Measurements from ENCODE around the gene MON1B. TPM values are rescaled to one million over a fixed set of nuclear protein-coding genes. Genes with fewer than 3 reads are reported as not detected.
"Not testable (repeated sequence)": the region's sequence is repeated elsewhere in the genome, so short reads cannot be mapped to it uniquely, and the experiment has no call there.

MON1B gene
- total RNA-seq, 1 donor: 19.5 TPM

DNA sequence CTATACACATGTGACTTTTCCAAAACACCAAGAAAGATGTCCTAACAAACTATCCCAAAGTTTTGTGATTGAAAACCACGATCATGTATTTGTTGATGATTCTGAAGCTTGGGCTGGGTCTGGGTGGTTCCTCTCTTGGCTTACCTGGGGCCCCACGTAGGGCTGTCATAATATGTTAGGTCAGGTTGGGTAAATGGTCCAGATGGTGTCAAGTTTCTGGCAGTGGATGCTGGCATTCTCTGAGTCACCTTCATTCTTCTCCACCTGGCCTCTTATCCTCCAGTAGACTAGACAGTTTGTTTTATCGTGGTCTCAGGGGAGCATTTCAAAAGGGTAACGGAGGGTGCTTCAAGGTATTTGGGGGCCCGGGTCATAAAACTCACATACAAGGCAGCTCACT lies 47.6 kb downstream of the MON1B start:
- Histone ChIP-seq H2AFZ (ENCODE audit: low read length) (no peak overlapping the region), H4K20me1 (ENCODE audit: insufficient read depth, low read length) (no peaks in the 10 kb centered on the region), H3K9me3 (ENCODE audit: low read depth, low read length) (no peaks in the 10 kb centered on the region), H3K4me1 (ENCODE audit: insufficient read depth, low read length) (no peaks in the 10 kb centered on the region), H3K27ac (ENCODE audit: low read depth, low read length) (no peak overlapping the region), H3K4me2 (ENCODE audit: insufficient read depth, low read length) (no peak overlapping the region), H3K27me3 (ENCODE audit: insufficient read depth, low read length) (no peaks in the 10 kb centered on the region), H3K4me3 (ENCODE audit: insufficient read depth, low read length) (no peak overlapping the region), H3K36me3 (ENCODE audit: insufficient read depth, low read length) (no peaks in the 10 kb centered on the region), H3K79me2 (ENCODE audit: insufficient read depth, low read length) (no peaks in the 10 kb centered on the region)
- DNase-seq (ENCODE audit: insufficient read length, low spot score, missing footprints): no peak
- TF ChIP-seq, protein P1, sequence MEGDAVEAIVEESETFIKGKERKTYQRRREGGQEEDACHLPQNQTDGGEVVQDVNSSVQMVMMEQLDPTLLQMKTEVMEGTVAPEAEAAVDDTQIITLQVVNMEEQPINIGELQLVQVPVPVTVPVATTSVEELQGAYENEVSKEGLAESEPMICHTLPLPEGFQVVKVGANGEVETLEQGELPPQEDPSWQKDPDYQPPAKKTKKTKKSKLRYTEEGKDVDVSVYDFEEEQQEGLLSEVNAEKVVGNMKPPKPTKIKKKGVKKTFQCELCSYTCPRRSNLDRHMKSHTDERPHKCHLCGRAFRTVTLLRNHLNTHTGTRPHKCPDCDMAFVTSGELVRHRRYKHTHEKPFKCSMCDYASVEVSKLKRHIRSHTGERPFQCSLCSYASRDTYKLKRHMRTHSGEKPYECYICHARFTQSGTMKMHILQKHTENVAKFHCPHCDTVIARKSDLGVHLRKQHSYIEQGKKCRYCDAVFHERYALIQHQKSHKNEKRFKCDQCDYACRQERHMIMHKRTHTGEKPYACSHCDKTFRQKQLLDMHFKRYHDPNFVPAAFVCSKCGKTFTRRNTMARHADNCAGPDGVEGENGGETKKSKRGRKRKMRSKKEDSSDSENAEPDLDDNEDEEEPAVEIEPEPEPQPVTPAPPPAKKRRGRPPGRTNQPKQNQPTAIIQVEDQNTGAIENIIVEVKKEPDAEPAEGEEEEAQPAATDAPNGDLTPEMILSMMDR (IDR thresholded peaks at IDR 0.05; ENCODE audit: extremely low read depth, low read depth, low read length): no peak

DNA sequence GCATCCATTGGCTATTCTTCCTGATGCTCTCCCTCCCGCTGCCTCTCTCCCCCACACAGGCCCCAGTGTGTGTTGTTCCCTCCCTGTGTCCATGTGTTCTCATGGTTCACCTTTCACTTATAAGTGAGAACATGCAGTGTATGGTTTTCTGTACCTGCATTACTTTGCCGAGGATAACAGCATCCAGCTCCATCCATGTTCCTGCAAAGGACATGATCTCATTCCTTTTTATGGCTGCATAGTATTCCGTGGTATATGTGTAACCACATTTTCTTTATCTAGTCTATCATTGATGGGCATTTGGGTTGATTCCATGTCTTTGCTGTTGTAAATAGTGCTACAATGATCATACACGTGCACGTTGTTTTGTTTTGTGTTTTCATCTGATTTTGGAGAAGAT lies 51.5 kb downstream of the MON1B start:
- H3K4me1 ChIP-seq (ENCODE audit: insufficient read depth, low read length); H2AFZ ChIP-seq (ENCODE audit: low read length); H3K4me3 ChIP-seq (ENCODE audit: insufficient read depth, low read length); H4K20me1 ChIP-seq (ENCODE audit: insufficient read depth, low read length); H3K27me3 ChIP-seq (ENCODE audit: insufficient read depth, low read length); H3K27ac ChIP-seq (ENCODE audit: low read depth, low read length); DNase-seq (ENCODE audit: insufficient read length, low spot score, missing footprints); H3K9me3 ChIP-seq (ENCODE audit: low read depth, low read length); H3K79me2 ChIP-seq (ENCODE audit: insufficient read depth, low read length); H3K36me3 ChIP-seq (ENCODE audit: insufficient read depth, low read length); H3K4me2 ChIP-seq (ENCODE audit: insufficient read depth, low read length): not testable (repeated sequence)

DNA sequence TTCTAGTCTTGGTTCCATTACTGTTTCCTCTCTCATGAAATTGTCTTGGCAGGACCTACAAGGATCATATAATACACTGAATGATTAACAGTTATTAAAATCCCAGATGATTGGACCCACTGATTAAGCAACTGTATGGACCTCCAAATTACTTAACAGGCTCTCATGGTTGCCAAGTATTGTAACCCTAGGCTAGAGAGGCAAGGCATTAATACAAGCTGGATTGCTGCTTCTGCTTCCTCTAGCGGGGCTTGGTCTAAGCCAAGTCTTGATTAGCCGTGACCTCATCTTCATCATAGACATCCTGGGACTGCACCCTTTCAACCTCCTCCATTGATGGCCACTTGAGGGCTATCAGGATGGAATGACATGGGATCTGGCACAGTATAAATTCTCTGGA lies 55.2 kb downstream of the MON1B start:
- H3K27ac ChIP-seq (ENCODE audit: low read depth, low read length): no peak overlapping the region
- H3K79me2 ChIP-seq (ENCODE audit: insufficient read depth, low read length): no peaks in the 10 kb centered on the region
- H4K20me1 ChIP-seq (ENCODE audit: insufficient read depth, low read length): no peaks in the 10 kb centered on the region
- no peak overlapping the region for H3K4me2 ChIP-seq (ENCODE audit: insufficient read depth, low read length)
- H3K36me3 ChIP-seq (ENCODE audit: insufficient read depth, low read length): no peaks in the 10 kb centered on the region
- H3K4me1 ChIP-seq (ENCODE audit: insufficient read depth, low read length): peaks cover 7% of the 10 kb centered on the region
- no peak for DNase-seq (ENCODE audit: insufficient read length, low spot score, missing footprints)
- TF ChIP-seq, protein P1 (IDR thresholded peaks at IDR 0.05; ENCODE audit: extremely low read depth, low read depth, low read length): no peak
- H3K9me3 ChIP-seq (ENCODE audit: low read depth, low read length): no peaks in the 10 kb centered on the region
- no peak overlapping the region for H3K4me3 ChIP-seq (ENCODE audit: insufficient read depth, low read length)
- no peaks in the 10 kb centered on the region for H3K27me3 ChIP-seq (ENCODE audit: insufficient read depth, low read length)
- H2AFZ ChIP-seq (ENCODE audit: low read length): no peak overlapping the region

DNA sequence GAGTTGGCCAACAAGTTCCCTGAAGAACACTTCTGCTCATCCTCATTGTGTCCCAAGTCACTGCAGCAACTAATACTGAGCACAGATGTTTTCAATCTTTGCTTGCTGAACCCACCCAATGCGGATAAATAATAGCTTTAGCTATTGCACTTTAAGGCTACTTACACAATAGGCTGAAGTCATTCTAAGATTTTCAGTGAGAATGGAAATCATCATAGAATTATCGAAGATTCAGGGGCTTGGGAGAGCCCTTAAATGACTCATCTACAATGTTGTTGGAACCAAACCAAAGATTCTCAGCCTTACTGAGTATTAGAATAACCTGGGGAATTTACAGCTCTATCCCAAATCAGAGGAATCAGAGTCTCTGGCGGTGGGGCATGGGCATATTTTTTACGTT lies 59.4 kb downstream of the MON1B start:
- peak; percentile 26 for DNase-seq (ENCODE audit: insufficient read length, low spot score, missing footprints)

More for the DNA sequence above, 59.4 kb downstream of the MON1B start:
- peaks cover 7% of the 10 kb centered on the region for H3K4me1 ChIP-seq (ENCODE audit: insufficient read depth, low read length)
- no peaks in the 10 kb centered on the region for H3K79me2 ChIP-seq (ENCODE audit: insufficient read depth, low read length)
- H2AFZ ChIP-seq (ENCODE audit: low read length): no peak overlapping the region
- H3K27ac ChIP-seq (ENCODE audit: low read depth, low read length): no peak overlapping the region
- H4K20me1 ChIP-seq (ENCODE audit: insufficient read depth, low read length): no peaks in the 10 kb centered on the region
- H3K9me3 ChIP-seq (ENCODE audit: low read depth, low read length): no peaks in the 10 kb centered on the region
- TF ChIP-seq, protein P1 (IDR thresholded peaks at IDR 0.05; ENCODE audit: extremely low read depth, low read depth, low read length): no peak
- no peak overlapping the region for H3K4me3 ChIP-seq (ENCODE audit: insufficient read depth, low read length)
- H3K36me3 ChIP-seq (ENCODE audit: insufficient read depth, low read length): no peaks in the 10 kb centered on the region
- H3K27me3 ChIP-seq (ENCODE audit: insufficient read depth, low read length): no peaks in the 10 kb centered on the region
- H3K4me2 ChIP-seq (ENCODE audit: insufficient read depth, low read length): no peak overlapping the region

Other genes starting within 250 kb of the MON1B start
- gene SYCE1L, start 8.2 kb downstream of the MON1B start, total RNA-seq: not detected in 2 replicates
- gene ADAMTS18, start 243.8 kb downstream of the MON1B start, total RNA-seq: not detected in 2 replicates